Measurements from ENCODE around the gene ACCS. TPM values are rescaled to one million over a fixed set of nuclear protein-coding genes. Genes with fewer than 3 reads are reported as not detected.

ACCS gene
- total and polyA plus RNA-seq, 2 donors (not counting 3 experiments of a cell fraction or from before 2014, with no cell fraction given): 8.6 to 22.7 TPM

GRCh38 chr11:44047298-44047697, 18.8 kb upstream of the ACCS start:
- no peaks in the 10 kb centered on the region for H3K79me2 ChIP-seq (ENCODE audit: control insufficient read depth, insufficient read depth, low read length)
- peaks cover 11 to 14% of the 10 kb centered on the region in 2 experiments for H3K27me3 ChIP-seq (ENCODE audit: control insufficient read depth in 2 of 2, insufficient read depth in 2 of 2, low read length in 2 of 2)
- H3K4me2 ChIP-seq (ENCODE audit: insufficient read depth, low read length): no peak overlapping the region
- H3K4me3 ChIP-seq (replicated peaks in 1 of 3; ENCODE audit: insufficient read depth in 1 of 3, low read depth in 1 of 3, low read length in 3 of 3): no peak overlapping the region
- intact Hi-C loops (cut with micrococcal nuclease) (no loop called here), dilution Hi-C loops (cut with MboI; ENCODE audit: extremely low pct_ligation_motif_present, low sequenced_read_pairs) (no loop called here)
- H3K9me3 ChIP-seq (replicated peaks; ENCODE audit: control insufficient read depth, insufficient read depth, low read length): no peaks in the 10 kb centered on the region
- H2AFZ ChIP-seq (ENCODE audit: low read depth, low read length): no peak overlapping the region
- H3K4me1 ChIP-seq (ENCODE audit: control insufficient read depth, extremely low read depth, insufficient read depth, low read length): no peaks in the 10 kb centered on the region
- ChIA-PET POLR2A (no interaction called here), CTCF (no interaction called here)
- H3K9ac ChIP-seq (replicated peaks; ENCODE audit: extremely low read depth, insufficient read depth, low read length): no peak overlapping the region
- no TSS peak for BruUV-seq (replicated peaks)
- no peak for TF ChIP-seq POLR2A (IDR thresholded peaks at IDR 0.05; ENCODE audit: low read depth, low read length)
- TF ChIP-seq MAX (IDR thresholded peaks at IDR 0.05; ENCODE audit: insufficient read depth, insufficient read length): no peak
- TF ChIP-seq JUN (IDR thresholded peaks at IDR 0.05; ENCODE audit: borderline replicate concordance, insufficient read depth, insufficient read length, low read depth): no peak
- no peak for TF ChIP-seq POLR2AphosphoS5 (IDR thresholded peaks at IDR 0.05; ENCODE audit: insufficient read depth, low read depth, low read length)
- no peak for TF ChIP-seq MYC (IDR thresholded peaks at IDR 0.05; ENCODE audit: low read depth, low read length)
- H3K9me1 ChIP-seq (replicated peaks; ENCODE audit: control insufficient read depth, extremely low read depth, insufficient read depth, low read length): no peaks in the 10 kb centered on the region
- no peak for FAIRE-seq
- H3K27ac ChIP-seq (ENCODE audit: insufficient read depth, low read depth, low read length): no peak overlapping the region
- H3K36me3 ChIP-seq (ENCODE audit: control insufficient read depth in 2 of 2, extremely low read depth in 1 of 2, insufficient read depth in 2 of 2, low read length in 2 of 2): no peaks in the 10 kb centered on the region
- no peaks in the 10 kb centered on the region for H4K20me1 ChIP-seq (replicated peaks; ENCODE audit: control insufficient read depth, extremely low read depth, insufficient read depth, low read length)
- no peak for DNase-seq (ENCODE audit: low read depth, low spot score)

DNA sequence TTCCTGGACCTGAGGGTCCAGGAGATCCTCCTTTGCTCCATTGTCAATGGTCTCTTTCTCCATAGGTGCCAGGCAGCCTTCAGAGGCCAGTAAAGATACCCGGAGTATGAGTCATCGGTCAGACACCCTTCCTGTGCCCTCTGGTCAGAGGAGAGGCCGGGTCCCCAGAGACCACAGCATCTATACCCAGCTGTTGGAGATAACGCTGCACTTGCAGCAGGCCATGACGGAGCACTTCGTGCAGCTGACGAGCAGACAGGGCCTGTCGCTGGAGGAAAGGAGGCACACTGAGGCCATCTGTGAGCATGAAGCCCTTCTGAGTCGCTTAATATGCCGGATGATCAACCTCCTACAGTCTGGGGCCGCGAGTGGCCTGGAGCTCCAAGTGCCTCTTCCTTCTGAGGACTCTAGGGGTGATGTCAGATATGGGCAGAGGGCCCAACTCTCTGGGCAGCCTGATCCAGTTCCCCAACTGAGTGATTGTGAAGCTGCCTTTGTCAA, 18.1 kb upstream of the ACCS start, which contains the start of gene ACCSL:
TSS of gene ACCSL (plus strand) at position 51 of the 501 bp plus-strand sequence. CDS start at position 107, 56 bp downstream.
- H3K36me3 ChIP-seq (ENCODE audit: control insufficient read depth in 2 of 2, extremely low read depth in 1 of 2, insufficient read depth in 2 of 2, low read length in 2 of 2): no peaks in the 10 kb centered on the region
- FAIRE-seq (no peak), DNase-seq (ENCODE audit: low read depth, low spot score) (no peak)
- H3K4me1 ChIP-seq (ENCODE audit: control insufficient read depth, extremely low read depth, insufficient read depth, low read length): no peaks in the 10 kb centered on the region
- no peak within 1 kb of the TSS for H3K4me2 ChIP-seq (ENCODE audit: insufficient read depth, low read length)
- H3K79me2 ChIP-seq (ENCODE audit: control insufficient read depth, insufficient read depth, low read length): no peaks in the 10 kb centered on the region
- dilution Hi-C loops (cut with MboI; ENCODE audit: extremely low pct_ligation_motif_present, low sequenced_read_pairs) (no loop called here), intact Hi-C loops (cut with micrococcal nuclease) (no loop called here)
- ChIA-PET CTCF (no interaction called here), POLR2A (no interaction called here)
- no peaks in the 10 kb centered on the region for H4K20me1 ChIP-seq (replicated peaks; ENCODE audit: control insufficient read depth, extremely low read depth, insufficient read depth, low read length)
- no peak within 1 kb of the TSS for H2AFZ ChIP-seq (ENCODE audit: low read depth, low read length)
- peaks cover 11 to 12% of the 10 kb centered on the region in 2 experiments for H3K27me3 ChIP-seq (ENCODE audit: control insufficient read depth in 2 of 2, insufficient read depth in 2 of 2, low read length in 2 of 2)
- H3K27ac ChIP-seq (ENCODE audit: insufficient read depth, low read depth, low read length): no peak within 1 kb of the TSS
- H3K9ac ChIP-seq (replicated peaks; ENCODE audit: extremely low read depth, insufficient read depth, low read length): no peak within 1 kb of the TSS
- no peaks in the 10 kb centered on the region for H3K9me3 ChIP-seq (replicated peaks; ENCODE audit: control insufficient read depth, insufficient read depth, low read length)
- H3K4me3 ChIP-seq (replicated peaks in 1 of 3; ENCODE audit: insufficient read depth in 1 of 3, low read depth in 1 of 3, low read length in 3 of 3): no peak within 1 kb of the TSS
- BruUV-seq (replicated peaks): no TSS peak
- no peaks in the 10 kb centered on the region for H3K9me1 ChIP-seq (replicated peaks; ENCODE audit: control insufficient read depth, extremely low read depth, insufficient read depth, low read length)
- TF ChIP-seq EZH2 (IDR thresholded peaks at IDR 0.05; ENCODE audit: borderline replicate concordance, low read depth, low read length, severe bottlenecking) (no peak), JUN (IDR thresholded peaks at IDR 0.05; ENCODE audit: borderline replicate concordance, insufficient read depth, insufficient read length, low read depth) (no peak)
